Nucleus accumbens (tissue), 56 donors: ENCODE data around the gene BANK1.

Experiments used
- DNase-seq, 56 donors: peaks; one replicate each; lab custom pipeline; 2025; lab: John Stamatoyannopoulos, UW

The BANK1 gene, protein sequence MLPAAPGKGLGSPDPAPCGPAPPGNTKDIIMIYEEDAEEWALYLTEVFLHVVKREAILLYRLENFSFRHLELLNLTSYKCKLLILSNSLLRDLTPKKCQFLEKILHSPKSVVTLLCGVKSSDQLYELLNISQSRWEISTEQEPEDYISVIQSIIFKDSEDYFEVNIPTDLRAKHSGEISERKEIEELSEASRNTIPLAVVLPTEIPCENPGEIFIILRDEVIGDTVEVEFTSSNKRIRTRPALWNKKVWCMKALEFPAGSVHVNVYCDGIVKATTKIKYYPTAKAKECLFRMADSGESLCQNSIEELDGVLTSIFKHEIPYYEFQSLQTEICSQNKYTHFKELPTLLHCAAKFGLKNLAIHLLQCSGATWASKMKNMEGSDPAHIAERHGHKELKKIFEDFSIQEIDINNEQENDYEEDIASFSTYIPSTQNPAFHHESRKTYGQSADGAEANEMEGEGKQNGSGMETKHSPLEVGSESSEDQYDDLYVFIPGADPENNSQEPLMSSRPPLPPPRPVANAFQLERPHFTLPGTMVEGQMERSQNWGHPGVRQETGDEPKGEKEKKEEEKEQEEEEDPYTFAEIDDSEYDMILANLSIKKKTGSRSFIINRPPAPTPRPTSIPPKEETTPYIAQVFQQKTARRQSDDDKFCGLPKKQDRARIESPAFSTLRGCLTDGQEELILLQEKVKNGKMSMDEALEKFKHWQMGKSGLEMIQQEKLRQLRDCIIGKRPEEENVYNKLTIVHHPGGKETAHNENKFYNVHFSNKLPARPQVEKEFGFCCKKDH

GRCh38 chr4:101790521-101791181 is at the start of gene BANK1:
Gene BANK1 (plus strand): TSS chr4:101790730. CDS start chr4:101790881, 151 bp downstream.
- peak in 24 of 56 donors; percentile 1 to 36 (median 15) for DNase-seq

DNA sequence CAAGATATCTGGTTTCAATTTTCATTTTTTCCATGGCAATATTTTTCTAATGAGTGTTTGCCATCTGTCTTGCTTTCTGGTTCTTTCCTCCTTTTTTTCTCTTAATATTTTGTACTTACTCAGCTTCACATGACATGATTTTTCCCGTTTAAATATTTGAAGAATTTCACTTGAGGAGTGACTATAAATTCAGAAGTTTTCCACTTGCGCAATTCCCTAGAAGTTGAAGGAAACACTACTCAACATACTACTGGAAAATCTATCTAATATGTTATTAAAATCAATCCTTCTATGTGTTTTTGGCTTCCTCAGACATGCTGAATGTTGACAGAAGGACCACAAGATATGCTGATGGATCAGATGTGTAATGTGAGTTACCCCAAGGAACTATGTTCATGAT is 36.8 kb upstream of the BANK1 start:
- no peak for DNase-seq

DNA sequence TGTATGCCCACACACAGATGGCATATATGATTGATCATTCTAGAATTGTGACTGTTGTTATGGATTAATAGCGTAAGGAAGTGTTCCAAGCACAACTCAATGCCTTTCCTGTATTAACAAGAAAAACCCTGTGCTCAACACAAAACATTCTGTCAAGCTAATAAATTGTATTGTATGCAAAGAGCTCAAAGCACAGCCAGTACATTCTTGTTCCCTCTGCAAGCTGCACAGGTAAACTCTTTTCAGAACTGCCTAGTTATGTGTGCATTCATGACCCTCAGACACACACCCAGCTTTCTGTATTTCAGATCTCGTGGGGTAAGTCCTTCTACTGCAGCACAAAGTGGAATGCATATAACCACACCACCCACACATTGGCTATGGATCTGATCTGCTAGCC is 34.3 kb upstream of the BANK1 start:
- no peak for DNase-seq

- DNase-seq = no peak
These were observed 29.1 kb upstream of the BANK1 start for GRCh38 chr4:101761405-101761804.

GRCh38 chr4:101762025-101762424 is 28.5 kb upstream of the BANK1 start:
- no peak for DNase-seq

GRCh38 chr4:101762534-101762933 is 28.0 kb upstream of the BANK1 start:
- no peak for DNase-seq

DNA sequence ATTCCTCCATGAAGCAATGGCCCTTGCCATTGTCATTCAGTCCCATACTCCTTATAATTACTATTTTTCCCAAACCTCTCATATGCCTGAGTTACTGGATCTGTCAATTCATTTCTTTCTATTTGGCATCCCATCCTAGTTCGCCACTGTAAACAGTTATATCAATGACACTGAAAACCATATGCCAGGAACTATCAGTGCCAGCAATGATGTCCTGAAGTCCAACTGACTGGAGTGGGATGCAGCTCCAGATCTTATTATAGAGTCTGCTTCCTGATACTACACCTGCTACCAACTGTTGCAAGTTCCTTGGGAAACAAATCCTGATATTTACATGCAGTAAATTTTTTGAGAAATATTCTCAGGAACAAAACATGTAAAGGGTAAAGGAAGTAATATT is 27.0 kb upstream of the BANK1 start:
- no peak for DNase-seq

DNA sequence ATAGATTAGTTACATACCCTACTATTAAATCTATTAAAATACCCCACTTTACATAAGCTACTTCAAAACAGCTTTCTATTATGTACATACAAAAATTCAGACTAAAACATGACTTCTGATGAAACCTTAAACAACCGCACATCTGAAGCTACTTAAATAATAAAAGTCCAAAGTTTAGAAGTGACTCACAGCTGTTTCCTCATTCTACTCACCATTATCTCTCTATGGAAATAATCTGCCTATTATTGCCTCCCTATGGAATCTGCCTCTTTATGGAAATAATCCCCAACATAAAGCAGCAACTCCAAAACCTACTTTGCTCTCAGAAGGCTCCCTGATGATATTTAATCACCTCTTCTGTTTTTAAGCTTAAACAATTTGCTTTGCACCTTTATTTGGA is 15.7 kb upstream of the BANK1 start:
- DNase-seq = no peak

- DNase-seq = no peak
These were observed 13.1 kb upstream of the BANK1 start for GRCh38 chr4:101777431-101777830.

DNA sequence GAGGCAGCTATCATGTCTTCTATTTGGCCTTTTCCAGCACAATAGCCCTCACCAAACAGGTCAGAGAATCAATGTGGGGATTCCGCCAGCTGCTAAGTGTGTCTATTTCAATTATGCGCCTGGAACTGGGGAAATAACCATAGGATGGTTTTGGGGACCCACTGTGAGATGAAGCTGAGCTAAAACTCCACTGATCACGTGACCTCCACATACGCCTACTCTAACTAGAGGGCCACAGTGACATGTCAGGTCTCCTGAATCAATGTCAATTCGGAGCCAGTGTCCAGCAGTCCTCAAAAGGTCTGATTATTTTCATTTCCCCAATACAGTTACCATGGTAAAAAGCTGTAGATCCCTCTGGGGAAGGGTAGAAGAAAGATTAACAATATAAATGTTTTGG is 10.2 kb upstream of the BANK1 start:
- DNase-seq = no peak

DNA sequence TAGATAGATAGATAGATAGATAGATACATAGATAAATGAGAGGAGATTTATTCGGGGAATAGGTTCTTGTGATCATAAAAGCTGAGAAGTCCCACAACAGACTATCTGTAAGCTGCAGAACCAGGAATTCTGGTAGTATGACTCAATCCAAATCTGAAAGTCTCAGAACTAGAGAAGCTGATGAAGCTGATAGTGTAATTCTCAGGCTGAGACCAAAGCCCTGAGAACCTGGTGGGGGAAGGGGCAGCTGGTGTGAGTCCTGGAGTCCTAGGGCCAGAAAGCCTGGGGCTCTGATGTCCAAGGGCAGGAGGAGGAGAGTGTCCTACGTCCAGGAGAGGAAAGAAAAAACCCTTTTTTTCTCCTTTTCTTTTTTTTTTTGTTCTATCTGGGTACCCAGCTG is 8.0 kb upstream of the BANK1 start:
- no peak for DNase-seq

DNA sequence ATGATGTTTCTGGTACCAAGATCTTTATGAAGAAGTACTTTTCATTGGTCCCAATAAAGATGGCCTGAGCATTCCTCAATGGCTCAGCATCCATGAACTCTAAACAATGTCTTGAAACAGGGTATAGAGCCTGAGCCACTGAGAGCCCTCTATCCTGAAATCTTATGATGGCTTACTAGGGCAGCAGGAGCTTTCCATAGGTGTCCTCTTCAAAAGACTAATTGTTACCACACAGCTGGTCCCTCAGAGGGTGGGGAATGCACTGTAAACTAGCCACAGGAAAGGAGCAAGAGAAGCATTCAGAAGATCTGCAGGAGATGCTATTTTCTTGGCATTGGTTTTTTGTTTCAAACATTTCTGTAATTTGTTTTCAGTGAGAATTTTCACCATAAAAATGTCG is 5.6 kb upstream of the BANK1 start:
- no peak for DNase-seq

GRCh38 chr4:101785486-101785885 is 5.0 kb upstream of the BANK1 start:
- DNase-seq = no peak

- DNase-seq = peak in 2 of 56 donors; percentile 2 to 5
These were observed 2.7 kb upstream of the BANK1 start for GRCh38 chr4:101787701-101788316.

- DNase-seq = no peak
These were observed 640 bp downstream of the BANK1 start for GRCh38 chr4:101791182-101791558.

DNA sequence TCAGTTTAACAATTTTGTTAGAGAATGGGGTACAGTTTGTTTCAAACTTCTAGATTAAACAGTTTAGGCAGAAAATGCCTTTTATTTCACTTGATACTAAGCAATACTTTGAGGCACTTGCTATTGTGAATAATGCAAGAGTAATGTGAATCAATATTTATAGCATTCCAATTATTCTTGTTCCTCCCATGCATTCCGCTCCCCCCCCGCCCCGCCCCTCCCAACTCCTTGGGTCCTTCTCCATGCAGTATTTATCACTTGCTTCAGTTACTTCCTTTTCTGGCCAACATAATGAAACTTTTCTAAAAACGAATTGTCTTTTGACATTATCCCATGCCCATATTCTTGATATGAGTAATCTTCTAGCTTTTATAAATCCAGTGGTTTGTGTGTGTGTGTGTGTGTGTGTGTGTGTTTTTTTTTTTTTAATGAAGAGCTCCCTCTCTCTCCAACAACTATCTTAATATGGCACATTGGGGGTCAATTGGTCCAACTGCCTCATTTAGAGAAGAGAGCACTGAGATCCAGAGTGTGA is 1.6 kb downstream of the BANK1 start:
- no peak for DNase-seq

- DNase-seq = no peak
These were observed 2.9 kb downstream of the BANK1 start for GRCh38 chr4:101793397-101793796.

DNA sequence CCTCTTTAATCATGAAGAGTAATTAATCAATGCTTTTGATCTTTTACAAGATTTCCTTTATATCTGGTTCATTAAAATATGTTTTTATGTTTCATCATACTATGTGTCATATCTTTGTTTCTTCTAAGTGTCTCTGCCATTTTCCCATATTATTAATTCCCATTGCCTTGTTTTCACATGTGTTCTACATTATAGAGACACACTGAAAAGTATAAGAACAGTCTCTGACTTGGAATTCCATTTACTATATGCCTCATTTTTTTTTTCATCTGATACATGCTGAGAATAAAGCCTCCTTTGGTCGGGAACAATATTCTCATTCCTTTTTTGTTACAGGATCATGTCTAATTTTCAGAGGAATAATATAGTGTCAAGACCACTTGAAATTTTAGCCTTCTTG is 4.3 kb downstream of the BANK1 start:
- no peak for DNase-seq

DNA sequence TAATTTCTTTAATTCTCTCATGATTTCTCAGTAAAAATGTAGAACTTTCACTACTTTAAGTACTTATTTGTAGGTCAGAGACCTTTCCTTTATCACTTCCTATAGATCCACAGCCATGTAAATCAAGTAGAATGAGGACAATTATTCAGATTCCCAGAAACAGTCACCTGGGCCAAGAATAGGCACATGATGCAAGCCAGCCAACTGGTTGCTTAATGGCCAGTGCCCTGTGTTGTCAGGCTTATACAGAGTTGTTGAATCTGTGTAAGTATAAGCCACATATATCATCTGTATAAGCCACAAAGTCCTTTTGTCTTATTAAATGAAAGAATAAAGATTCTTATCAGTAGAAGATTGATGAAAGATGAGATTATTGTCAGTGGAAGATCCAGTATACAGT is 5.2 kb downstream of the BANK1 start:
- DNase-seq = no peak

DNA sequence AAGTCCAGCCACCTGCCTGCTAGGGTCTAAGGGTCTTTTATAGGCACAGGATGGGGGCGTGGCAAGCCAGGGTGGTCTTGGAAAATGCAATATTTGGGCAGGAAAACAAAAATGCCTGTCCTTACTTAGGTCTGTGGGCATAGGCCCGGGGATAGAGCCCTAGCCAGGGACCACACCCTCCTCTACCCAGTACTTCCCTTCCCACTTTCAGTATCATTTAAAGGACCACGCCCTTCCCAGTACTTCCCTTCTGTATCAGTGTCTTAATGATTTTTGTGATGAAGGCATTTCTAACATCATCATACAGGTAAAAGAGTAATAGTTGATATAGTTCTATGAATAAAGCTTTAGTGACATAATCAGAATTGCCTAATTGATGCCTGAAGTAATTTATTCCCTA is 11.4 kb downstream of the BANK1 start:
- no peak for DNase-seq

DNA sequence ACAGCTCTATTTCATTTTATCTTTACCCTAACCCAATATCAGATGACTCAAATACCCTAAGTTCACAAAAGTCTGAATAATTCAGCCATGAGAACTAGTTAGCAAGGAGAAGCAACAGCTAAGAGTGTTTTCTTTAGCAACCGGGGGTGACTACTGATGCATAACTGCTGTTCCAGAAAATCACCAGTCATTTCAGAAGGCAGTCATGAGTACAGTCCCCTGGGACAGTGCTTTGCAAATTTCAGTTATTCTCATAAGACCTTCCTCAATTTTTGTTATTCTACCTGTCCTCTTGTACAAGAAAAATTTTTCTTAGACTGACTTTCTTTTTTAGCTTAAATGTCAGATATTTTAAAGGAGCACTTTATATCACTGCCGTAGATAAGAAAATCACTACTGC is 16.4 kb downstream of the BANK1 start:
- no peak for DNase-seq
